CD4-positive, alpha-beta T cell treated with Interleukin-15 for 4 hours (primary cell): ENCODE measurements around the gene BAIAP2.

Experiments used
- DNase-seq: peaks from one replicate; pipeline ENCODE4 v3.0.0-alpha.2; 2020; ENCODE audit warnings: low spot score

Gene BAIAP2

GRCh38 chr17:81112450-81112849 is 77.5 kb downstream of the BAIAP2 start:
- DNase-seq: no peak

- no peak for DNase-seq
Observed at GRCh38 chr17:81113158-81113724, 78.3 kb downstream of the BAIAP2 start.

- no peak for DNase-seq
Observed at GRCh38 chr17:81114351-81115093, 79.6 kb downstream of the BAIAP2 start.

- no peak for DNase-seq
Observed at GRCh38 chr17:81115219-81115618, 80.3 kb downstream of the BAIAP2 start.

- DNase-seq: no peak
Observed at GRCh38 chr17:81115749-81116464, 81.0 kb downstream of the BAIAP2 start.

GRCh38 chr17:81116704-81117103 is 81.8 kb downstream of the BAIAP2 start:
- no peak for DNase-seq

- DNase-seq: no peak
Observed at GRCh38 chr17:81117672-81118198, 82.8 kb downstream of the BAIAP2 start.

- no peak for DNase-seq
Observed at GRCh38 chr17:81118308-81119221, 83.6 kb downstream of the BAIAP2 start.

- peak; percentile 79 for DNase-seq
Observed at GRCh38 chr17:81119223-81120148, 84.5 kb downstream of the BAIAP2 start.

GRCh38 chr17:81120149-81120484 is 85.2 kb downstream of the BAIAP2 start:
- DNase-seq: no peak

- no peak for DNase-seq
Observed at GRCh38 chr17:81120695-81121621, 86.0 kb downstream of the BAIAP2 start.

- DNase-seq: no peak
Observed at GRCh38 chr17:81121841-81122733, 87.1 kb downstream of the BAIAP2 start.

GRCh38 chr17:81123052-81124048 is 88.4 kb downstream of the BAIAP2 start:
- DNase-seq: no peak

- DNase-seq: no peak
Observed at GRCh38 chr17:81124377-81124776, 89.4 kb downstream of the BAIAP2 start.

GRCh38 chr17:81125573-81126081 is 90.7 kb downstream of the BAIAP2 start:
- no peak for DNase-seq

- DNase-seq: no peak
Observed at GRCh38 chr17:81126281-81127132, 91.6 kb downstream of the BAIAP2 start.
